Naive thymus-derived CD8-positive, alpha-beta T cell (primary cell): Measurements from ENCODE around the gene SFRP2. TPM values are rescaled to one million over a fixed set of nuclear protein-coding genes. Genes with fewer than 3 reads are reported as not detected.

Experiments
- ATAC-seq, 2 donors: fragments of 150-1000 bp; cut with Tn5 transposase in 1 of 2; sonication (Bioruptor Pico), chemical (Tn5 transposase) in 1 of 2; 1 replicate in 1 of 2; 2 replicates in 1 of 2; pipeline ENCODE4 v1.10.0; 2021; ENCODE audit warnings: mild to moderate bottlenecking in 2 of 2, moderate library complexity in 2 of 2
- POLR2A ChIA-PET: fragments of 350-600 bp; sonication (Branson Sonifier 250); formaldehyde crosslinking; loops from one replicate; lab custom pipeline; 2021; ENCODE audit warnings: antibody characterized with exemption; lab: Charles Lee
- DNase-seq, 10 donors: peaks; one replicate each; pipeline versions ENCODE4 v3.0.0 to v3.0.0-alpha.2; 2020 to 2022
- H3K27ac Mint-ChIP-seq, 10 donors: one replicate each; pipeline ENCODE4 v1.8.0; 2020 to 2022; ENCODE audit warnings: mild to moderate bottlenecking in 10 of 10, mixed read lengths in 10 of 10, moderate library complexity in 4 of 10, inconsistent platforms in 1 of 10
- H3K27me3 Mint-ChIP-seq, 5 donors: one replicate each; pipeline ENCODE4 v1.8.0; 2021 to 2022; ENCODE audit warnings: mixed read lengths in 5 of 5
- H3K36me3 Mint-ChIP-seq, 3 donors: one replicate each; pipeline ENCODE4 v1.8.0; 2020 to 2022; ENCODE audit warnings: mixed read lengths in 3 of 3, mild to moderate bottlenecking in 2 of 3, inconsistent platforms in 1 of 3
- H3K4me1 Mint-ChIP-seq, 4 donors: one replicate each; pipeline ENCODE4 v1.8.0; 2021 to 2022; ENCODE audit warnings: mixed read lengths in 4 of 4
- H3K4me3 Mint-ChIP-seq, 10 donors: one replicate each; pipeline ENCODE4 v1.8.0; 2020 to 2022; ENCODE audit warnings: mild to moderate bottlenecking in 10 of 10, mixed read lengths in 10 of 10, moderate library complexity in 6 of 10, inconsistent platforms in 1 of 10
- H3K9me3 Mint-ChIP-seq, 9 donors: one replicate each; pipeline ENCODE4 v1.8.0; 2020 to 2022; ENCODE audit warnings: mixed read lengths in 9 of 9, mild to moderate bottlenecking in 3 of 9, inconsistent platforms in 1 of 9, moderate library complexity in 1 of 9
- polyA plus RNA-seq, 3 donors: library from polyadenylated mRNA; unstranded; fragments of 300-500 nt; fragmentation: Illumina TruSeq; gene quantifications; one replicate each; pipeline ENCODE4 v1.2.3, GENCODE V29; 2021
- total RNA-seq, 8 experiments: library from RNA in 2 of 8; stranded (reverse) in 2 of 8; gene quantifications; one replicate each; pipeline ENCODE4 v1.2.3 and lab custom pipeline; 2021 to 2026

The SFRP2 gene
- total and polyA plus RNA-seq, 5 experiments from 2014 or later = not detected

- H3K27me3 Mint-ChIP-seq = peaks cover 62 to 94% (median 71%) of the 10 kb centered on the region in 5 donors
- ATAC-seq (peak in 1 of 2 donors; percentile 25), DNase-seq (peak in 3 of 10 donors; percentile 15 to 31 (median 27))
- POLR2A ChIA-PET = no interaction called here
- H3K4me3 Mint-ChIP-seq = peak overlapping the region; percentile 71 to 91 (median 81)
- no peaks in the 10 kb centered on the region for H3K9me3 Mint-ChIP-seq
- peak overlapping the region in 1 of 10 donors; percentile 53 for H3K27ac Mint-ChIP-seq
- peaks cover 16 to 59% (median 49%) of the 10 kb centered on the region in 4 donors for H3K4me1 Mint-ChIP-seq
- no peaks in the 10 kb centered on the region for H3K36me3 Mint-ChIP-seq
These were observed 3.1 kb upstream of the SFRP2 start for GRCh38 chr4:153791746-153792617.

- POLR2A ChIA-PET = no interaction called here
- H3K36me3 Mint-ChIP-seq = no peaks in the 10 kb centered on the region
- peak overlapping the region; percentile 71 to 91 (median 81) for H3K4me3 Mint-ChIP-seq
- peak; percentile 46 to 73 for ATAC-seq
- peaks cover 63 to 93% (median 76%) of the 10 kb centered on the region in 5 donors for H3K27me3 Mint-ChIP-seq
- DNase-seq = peak in 4 of 10 donors; percentile 20 to 32 (median 25)
- H3K4me1 Mint-ChIP-seq = peaks cover 16 to 59% (median 49%) of the 10 kb centered on the region in 4 donors
- no peaks in the 10 kb centered on the region for H3K9me3 Mint-ChIP-seq
- H3K27ac Mint-ChIP-seq = peak overlapping the region in 1 of 10 donors; percentile 31
These were observed 2.2 kb upstream of the SFRP2 start for GRCh38 chr4:153790962-153791551.

- Mint-ChIP-seq H3K4me3 (peak overlapping the region; percentile 7 to 91 (median 69)), H3K9me3 (no peaks in the 10 kb centered on the region), H3K4me1 (peaks cover 16 to 59% (median 49%) of the 10 kb centered on the region in 4 donors), H3K36me3 (no peaks in the 10 kb centered on the region), H3K27me3 (peaks cover 64 to 91% (median 77%) of the 10 kb centered on the region in 5 donors), H3K27ac (peak overlapping the region in 1 of 10 donors; percentile 40)
- POLR2A ChIA-PET = no interaction called here
- ATAC-seq = no peak
- no peak for DNase-seq
These were observed 1.6 kb upstream of the SFRP2 start for GRCh38 chr4:153790500-153790865.

DNA sequence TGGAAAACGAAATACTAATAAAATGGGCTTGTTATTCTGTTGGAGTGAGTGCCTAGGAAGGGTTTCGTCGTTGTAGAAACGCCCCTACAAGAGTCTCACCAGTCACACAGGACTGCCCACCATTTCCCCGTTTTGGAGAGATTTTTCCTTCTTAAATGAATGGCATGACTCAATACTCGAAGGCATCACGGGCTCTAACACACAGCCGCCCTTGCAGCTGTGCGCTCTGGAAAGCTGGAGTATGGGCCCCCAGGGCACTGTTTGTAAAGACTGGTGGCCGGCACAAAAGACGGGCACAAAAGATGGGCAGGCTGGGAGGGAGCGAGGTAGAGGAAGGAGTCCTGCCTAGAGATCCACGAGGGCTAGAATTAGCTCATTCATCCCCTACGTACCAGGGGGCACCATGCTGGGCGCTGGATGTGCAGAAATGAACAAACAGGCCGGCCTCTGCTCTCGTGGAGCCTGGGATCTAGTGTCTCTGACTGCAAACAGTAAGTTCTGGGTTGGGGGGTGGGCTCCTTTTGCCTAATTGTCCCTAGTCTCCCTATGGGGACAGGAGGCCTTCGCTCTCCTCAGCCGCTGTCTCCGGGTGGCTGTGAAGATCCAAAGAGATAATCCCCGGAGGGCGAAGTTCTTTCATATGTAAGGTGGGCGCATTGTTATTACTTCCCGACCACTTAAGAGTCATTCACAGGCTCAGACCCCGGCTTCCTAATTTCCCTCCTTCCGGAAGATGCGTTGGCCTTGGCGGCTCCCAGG, 1.0 kb upstream of the SFRP2 start:
- Mint-ChIP-seq H3K27ac (peak overlapping the region in 2 of 10 donors; percentile 7 to 53), H3K4me3 (peak overlapping the region; percentile 7 to 91 (median 69)), H3K36me3 (no peaks in the 10 kb centered on the region), H3K9me3 (no peaks in the 10 kb centered on the region), H3K27me3 (peaks cover 60 to 86% (median 78%) of the 10 kb centered on the region in 5 donors), H3K4me1 (peaks cover 16 to 59% (median 49%) of the 10 kb centered on the region in 4 donors)
- ATAC-seq (no peak), DNase-seq (no peak)
- POLR2A ChIA-PET = interaction anchor here (0.8 kb wide), 1 partner anchor 9 kb away, joined by 3 read pairs; no protein-coding TSS in a partner anchor

GRCh38 chr4:153788051-153788412, 851 bp downstream of the SFRP2 start:
- peak overlapping the region in 2 of 10 donors; percentile 32 to 45 for H3K27ac Mint-ChIP-seq
- H3K4me3 Mint-ChIP-seq = peak overlapping the region in 9 of 10 donors; percentile 45 to 91 (median 74)
- H3K36me3 Mint-ChIP-seq = no peaks in the 10 kb centered on the region
- DNase-seq (no peak), ATAC-seq (no peak)
- POLR2A ChIA-PET = no interaction called here
- H3K27me3 Mint-ChIP-seq = peaks cover 50 to 86% (median 76%) of the 10 kb centered on the region in 5 donors
- H3K9me3 Mint-ChIP-seq = no peaks in the 10 kb centered on the region
- peaks cover 16 to 53% (median 45%) of the 10 kb centered on the region in 4 donors for H3K4me1 Mint-ChIP-seq

GRCh38 chr4:153787575-153787974, 1.3 kb downstream of the SFRP2 start:
- peaks cover 48 to 86% (median 72%) of the 10 kb centered on the region in 5 donors for H3K27me3 Mint-ChIP-seq
- no peak overlapping the region for H3K27ac Mint-ChIP-seq
- peaks cover 16 to 49% (median 40%) of the 10 kb centered on the region in 4 donors for H3K4me1 Mint-ChIP-seq
- no peaks in the 10 kb centered on the region for H3K36me3 Mint-ChIP-seq
- ATAC-seq = no peak
- peak overlapping the region in 4 of 10 donors; percentile 73 to 91 (median 80) for H3K4me3 Mint-ChIP-seq
- POLR2A ChIA-PET = no interaction called here
- no peak for DNase-seq
- no peaks in the 10 kb centered on the region for H3K9me3 Mint-ChIP-seq

DNA sequence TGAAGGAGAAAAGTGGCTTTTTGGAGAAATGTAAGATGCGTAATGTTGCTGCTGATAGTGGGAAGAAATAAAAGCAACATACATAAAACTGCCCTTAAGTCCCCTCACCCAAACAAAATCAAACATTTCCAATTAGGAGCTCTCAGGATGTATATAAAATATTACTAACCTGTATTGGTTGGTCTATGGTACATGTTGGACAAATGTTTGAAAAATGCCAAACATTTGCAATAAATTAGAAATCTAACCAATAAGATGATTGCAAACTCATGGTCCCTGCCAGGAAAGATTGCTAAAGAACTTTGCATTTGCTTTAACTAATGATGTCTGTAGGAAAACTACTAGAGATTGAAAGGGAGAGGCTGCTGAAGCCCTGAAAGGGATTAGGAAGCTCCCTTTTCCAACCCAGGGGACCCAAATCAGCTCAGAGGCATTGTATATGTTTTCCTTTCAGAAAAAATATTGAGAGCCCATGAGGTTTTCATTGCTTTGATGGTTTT, 1.8 kb downstream of the SFRP2 start:
- H3K36me3 Mint-ChIP-seq = no peaks in the 10 kb centered on the region
- POLR2A ChIA-PET = interaction anchor here (0.7 kb wide), 1 partner anchor 44 kb away, joined by 4 read pairs; no protein-coding TSS in a partner anchor
- ATAC-seq = no peak
- peaks cover 51 to 85% (median 70%) of the 10 kb centered on the region in 5 donors for H3K27me3 Mint-ChIP-seq
- no peaks in the 10 kb centered on the region for H3K9me3 Mint-ChIP-seq
- no peak overlapping the region for H3K27ac Mint-ChIP-seq
- H3K4me1 Mint-ChIP-seq = peaks cover 16 to 44% (median 35%) of the 10 kb centered on the region in 4 donors
- no peak for DNase-seq
- no peak overlapping the region for H3K4me3 Mint-ChIP-seq

DNA sequence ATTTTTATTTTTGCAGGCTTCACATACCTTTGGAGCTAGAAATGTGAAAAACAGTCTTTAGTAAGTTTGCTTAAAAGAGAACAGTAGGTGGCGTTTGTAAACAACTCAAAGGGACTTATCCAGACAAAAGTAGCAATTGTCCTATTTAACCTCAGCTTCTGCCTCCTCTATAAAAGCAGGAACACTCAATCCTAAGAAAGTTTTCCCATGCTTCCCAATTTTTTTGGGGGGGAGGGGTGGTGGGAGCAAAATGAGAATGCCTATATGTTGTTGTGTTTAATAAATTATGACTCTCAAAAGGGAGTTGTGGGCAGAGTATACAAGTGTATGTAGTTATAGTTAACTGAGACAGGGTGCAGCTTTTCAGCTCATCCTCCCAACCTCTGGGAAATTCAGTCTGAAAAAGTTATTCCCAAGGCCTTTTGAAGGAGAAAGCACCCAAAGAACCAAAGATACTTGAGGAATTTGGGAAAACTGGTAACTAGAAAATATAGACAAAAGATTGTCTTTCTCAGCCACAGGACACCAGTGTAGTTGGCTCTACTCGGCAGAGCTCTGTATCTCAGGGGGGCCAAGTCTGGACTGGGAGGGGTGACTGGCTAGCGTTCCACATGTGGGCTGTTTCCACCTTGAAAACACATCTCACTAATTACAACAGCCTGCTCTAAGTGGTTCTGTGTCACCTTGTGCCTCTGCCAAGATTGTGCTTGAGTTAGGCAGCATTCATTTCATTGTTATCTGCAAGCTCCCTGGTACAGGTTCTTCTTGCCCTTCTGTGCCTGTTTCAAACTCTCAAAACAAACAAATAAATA, 2.8 kb downstream of the SFRP2 start:
- no peak for ATAC-seq
- no peaks in the 10 kb centered on the region for H3K9me3 Mint-ChIP-seq
- POLR2A ChIA-PET = no interaction called here
- H3K4me3 Mint-ChIP-seq = no peak overlapping the region
- no peak overlapping the region for H3K27ac Mint-ChIP-seq
- no peaks in the 10 kb centered on the region for H3K36me3 Mint-ChIP-seq
- DNase-seq = peak in 2 of 10 donors; percentile 23 to 26
- H3K27me3 Mint-ChIP-seq = peaks cover 47 to 82% (median 68%) of the 10 kb centered on the region in 5 donors
- peaks cover 8 to 34% (median 25%) of the 10 kb centered on the region in 4 donors for H3K4me1 Mint-ChIP-seq

- Mint-ChIP-seq H3K4me1 (peaks cover 4 to 18% (median 11%) of the 10 kb centered on the region in 4 donors), H3K27ac (no peak overlapping the region), H3K36me3 (no peaks in the 10 kb centered on the region), H3K9me3 (peaks cover 0 to 3% (median 0%) of the 10 kb centered on the region in 9 donors), H3K4me3 (no peak overlapping the region), H3K27me3 (peaks cover 41 to 76% (median 59%) of the 10 kb centered on the region in 5 donors)
- POLR2A ChIA-PET = no interaction called here
- no peak for ATAC-seq
- DNase-seq = no peak
These were observed 4.7 kb downstream of the SFRP2 start for GRCh38 chr4:153784166-153784699.

GRCh38 chr4:153782581-153782980, 6.3 kb downstream of the SFRP2 start:
- Mint-ChIP-seq H3K9me3 (peaks cover 0 to 10% (median 6%) of the 10 kb centered on the region in 9 donors), H3K27ac (no peak overlapping the region), H3K4me3 (no peak overlapping the region), H3K27me3 (peaks cover 38 to 71% (median 51%) of the 10 kb centered on the region in 5 donors), H3K4me1 (peaks cover 0 to 1% (median under 1%) of the 10 kb centered on the region in 4 donors), H3K36me3 (peaks cover 0 to 11% (median 6%) of the 10 kb centered on the region in 3 donors)
- ATAC-seq (no peak), DNase-seq (no peak)
- POLR2A ChIA-PET = no interaction called here

- Mint-ChIP-seq H3K27me3 (peaks cover 33 to 69% (median 43%) of the 10 kb centered on the region in 5 donors), H3K9me3 (peaks cover 0 to 10% (median 6%) of the 10 kb centered on the region in 9 donors), H3K36me3 (peaks cover 0 to 11% (median 6%) of the 10 kb centered on the region in 3 donors), H3K4me1 (no peaks in the 10 kb centered on the region), H3K27ac (no peak overlapping the region), H3K4me3 (no peak overlapping the region)
- POLR2A ChIA-PET = no interaction called here
- ATAC-seq (no peak), DNase-seq (no peak)
These were observed 7.0 kb downstream of the SFRP2 start for GRCh38 chr4:153781717-153782416.
